K562 (cell line): Measurements from ENCODE around the gene GPR179.

Source experiments
- ATF1 ChIP-seq, 2 experiments: fragments of 450-650 bp in 1 of 2; IDR thresholded peaks; 2 replicates each; pipeline ENCODE4 v1.6.1; 2016; ENCODE audit warnings: missing compliant biosample characterization in 1 of 2, missing genetic modification characterization in 1 of 2
- KDM1A ChIP-seq, 2 experiments: fragments of 450-650 bp; IDR thresholded peaks; 2 replicates each; pipeline ENCODE4 v1.6.1; 2016; ENCODE audit warnings: mild to moderate bottlenecking in 2 of 2
- MCM2 ChIP-seq: fragments of 450-650 bp; IDR thresholded peaks from 2 replicates; pipeline ENCODE4 v1.6.1; 2017; ENCODE audit warnings: low read depth, mild to moderate bottlenecking
- NBN ChIP-seq: fragments of 450-650 bp; IDR thresholded peaks from 2 replicates; pipeline ENCODE4 v1.6.1; 2016; ENCODE audit warnings: low read depth, mild to moderate bottlenecking
- SAFB2 ChIP-seq: fragments of 200-400 bp; formaldehyde crosslinking; IDR thresholded peaks from 2 replicates; pipeline ENCODE4 v1.6.1; 2018; ENCODE audit warnings: borderline replicate concordance, low read length, low read depth, moderate library complexity; ENCODE audit not compliant: severe bottlenecking
- TF ChIP-seq, protein P1 (sequence below), 3 experiments: IDR thresholded peaks in 2 of 3; conservative IDR thresholded peaks in 1 of 3; 2 replicates each; pipeline ENCODE4 v1.5.1; 2011 to 2012; ENCODE audit warnings: low read length in 3 of 3, mild to moderate bottlenecking in 3 of 3, control low read depth in 2 of 3, improper control_type of control experiment in 1 of 3, inconsistent platforms in 1 of 3, low read depth in 1 of 3, mixed read lengths in 1 of 3, moderate library complexity in 1 of 3; ENCODE audit not compliant: insufficient read depth in 2 of 3

DNA sequence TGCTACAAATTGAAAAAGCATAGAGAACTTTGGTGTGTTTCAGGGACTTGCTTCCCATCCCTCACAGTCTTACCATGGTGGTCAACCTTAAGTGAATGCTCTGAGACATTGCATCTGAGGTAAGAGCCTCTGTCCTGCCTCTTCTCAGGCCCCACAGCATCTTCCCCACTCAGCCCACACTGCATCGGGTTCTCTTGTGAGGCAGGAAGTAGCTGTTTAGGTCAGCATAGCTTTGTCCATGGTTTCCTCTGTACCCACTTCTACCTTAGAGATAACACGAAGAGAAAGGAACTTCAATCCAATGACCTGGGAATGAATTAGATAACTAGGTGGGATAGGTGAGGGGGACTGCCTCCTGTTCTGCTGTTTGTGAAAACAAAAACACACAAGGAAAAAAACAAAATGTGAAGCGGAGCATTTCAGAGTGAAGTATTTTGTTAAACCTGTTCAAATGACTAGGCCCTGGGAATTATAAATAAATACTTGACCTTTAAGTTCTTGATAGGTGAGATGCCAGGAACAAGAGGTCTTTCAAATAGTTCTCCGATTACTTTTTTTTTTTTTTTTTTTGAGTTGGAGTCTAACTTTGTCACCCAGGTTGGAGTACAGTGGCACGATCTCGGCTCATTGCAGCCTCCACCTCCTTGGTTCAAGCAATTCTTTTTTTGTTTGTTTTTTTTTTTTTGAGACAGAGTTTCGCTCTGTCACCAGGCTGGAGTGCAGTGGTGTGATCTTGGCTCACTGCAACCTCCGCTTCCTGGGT is 25.5 kb upstream of the GPR179 start:
- TF ChIP-seq NBN (no peak), MCM2 (no peak), ATF1 (CRISPR knock-in tag; IDR thresholded peaks at IDR 0.05) (no peak), ATF1 (tag; IDR thresholded peaks at IDR 0.05) (no peak), KDM1A (IDR thresholded peaks at IDR 0.05) (no peak), SAFB2 (no peak)
- TF ChIP-seq, protein P1, sequence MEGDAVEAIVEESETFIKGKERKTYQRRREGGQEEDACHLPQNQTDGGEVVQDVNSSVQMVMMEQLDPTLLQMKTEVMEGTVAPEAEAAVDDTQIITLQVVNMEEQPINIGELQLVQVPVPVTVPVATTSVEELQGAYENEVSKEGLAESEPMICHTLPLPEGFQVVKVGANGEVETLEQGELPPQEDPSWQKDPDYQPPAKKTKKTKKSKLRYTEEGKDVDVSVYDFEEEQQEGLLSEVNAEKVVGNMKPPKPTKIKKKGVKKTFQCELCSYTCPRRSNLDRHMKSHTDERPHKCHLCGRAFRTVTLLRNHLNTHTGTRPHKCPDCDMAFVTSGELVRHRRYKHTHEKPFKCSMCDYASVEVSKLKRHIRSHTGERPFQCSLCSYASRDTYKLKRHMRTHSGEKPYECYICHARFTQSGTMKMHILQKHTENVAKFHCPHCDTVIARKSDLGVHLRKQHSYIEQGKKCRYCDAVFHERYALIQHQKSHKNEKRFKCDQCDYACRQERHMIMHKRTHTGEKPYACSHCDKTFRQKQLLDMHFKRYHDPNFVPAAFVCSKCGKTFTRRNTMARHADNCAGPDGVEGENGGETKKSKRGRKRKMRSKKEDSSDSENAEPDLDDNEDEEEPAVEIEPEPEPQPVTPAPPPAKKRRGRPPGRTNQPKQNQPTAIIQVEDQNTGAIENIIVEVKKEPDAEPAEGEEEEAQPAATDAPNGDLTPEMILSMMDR (IDR thresholded peaks at IDR 0.05 in 2 of 3, conservative IDR thresholded peaks at IDR 0.05 in 1 of 3; ENCODE audit: insufficient read depth in 2 of 3, low read depth in 1 of 3, low read length in 3 of 3), result no peak
